Measurements from ENCODE around the gene ZFPL1. TPM values are rescaled to one million over a fixed set of nuclear protein-coding genes. Genes with fewer than 3 reads are reported as not detected.

Gene ZFPL1
- total RNA-seq, 1 donor: 28.9 TPM

DNA sequence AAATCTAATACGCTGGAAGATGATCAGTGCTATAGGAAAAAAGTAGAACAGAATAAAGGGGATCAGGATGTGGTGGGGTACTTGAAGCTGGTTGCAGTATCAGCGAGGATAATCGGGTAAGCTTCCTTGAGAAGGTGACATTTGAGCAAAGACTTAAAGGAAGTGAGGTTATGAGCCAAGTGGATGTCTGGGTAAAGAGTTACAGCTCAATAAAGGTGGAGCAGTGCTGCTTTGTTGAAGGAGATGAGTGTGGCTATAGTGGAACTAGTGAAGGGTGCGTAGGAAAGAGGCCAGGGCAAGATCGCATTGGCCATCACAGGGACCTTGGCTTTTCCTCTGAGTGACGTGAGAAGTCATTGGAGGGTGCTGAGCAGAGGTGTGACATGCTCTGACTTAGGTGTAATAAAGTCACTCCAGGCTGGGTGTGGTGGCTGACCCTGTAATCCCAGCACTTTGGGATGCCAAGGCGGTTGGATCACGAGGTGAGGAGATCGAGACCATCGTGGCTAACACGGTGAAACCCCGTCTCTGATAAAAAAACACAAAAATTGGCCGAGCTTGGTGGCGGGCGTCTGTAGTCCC, 52.6 kb downstream of the ZFPL1 start:
- H3K4me3 ChIP-seq (ENCODE audit: low read depth, low read length): no peak overlapping the region
- TF ChIP-seq, protein P1, sequence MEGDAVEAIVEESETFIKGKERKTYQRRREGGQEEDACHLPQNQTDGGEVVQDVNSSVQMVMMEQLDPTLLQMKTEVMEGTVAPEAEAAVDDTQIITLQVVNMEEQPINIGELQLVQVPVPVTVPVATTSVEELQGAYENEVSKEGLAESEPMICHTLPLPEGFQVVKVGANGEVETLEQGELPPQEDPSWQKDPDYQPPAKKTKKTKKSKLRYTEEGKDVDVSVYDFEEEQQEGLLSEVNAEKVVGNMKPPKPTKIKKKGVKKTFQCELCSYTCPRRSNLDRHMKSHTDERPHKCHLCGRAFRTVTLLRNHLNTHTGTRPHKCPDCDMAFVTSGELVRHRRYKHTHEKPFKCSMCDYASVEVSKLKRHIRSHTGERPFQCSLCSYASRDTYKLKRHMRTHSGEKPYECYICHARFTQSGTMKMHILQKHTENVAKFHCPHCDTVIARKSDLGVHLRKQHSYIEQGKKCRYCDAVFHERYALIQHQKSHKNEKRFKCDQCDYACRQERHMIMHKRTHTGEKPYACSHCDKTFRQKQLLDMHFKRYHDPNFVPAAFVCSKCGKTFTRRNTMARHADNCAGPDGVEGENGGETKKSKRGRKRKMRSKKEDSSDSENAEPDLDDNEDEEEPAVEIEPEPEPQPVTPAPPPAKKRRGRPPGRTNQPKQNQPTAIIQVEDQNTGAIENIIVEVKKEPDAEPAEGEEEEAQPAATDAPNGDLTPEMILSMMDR (IDR thresholded peaks at IDR 0.05; ENCODE audit: insufficient read depth, low read depth, low read length): no peak
- no peak for DNase-seq (ENCODE audit: low read depth)

Small RNAs within 50 kb of the gene (small RNA-seq; reads per million reads assigned to genes)
- not detected for gene SNX15

Other genes starting within 250 kb of the ZFPL1 start
- gene CDC42BPG, start 239.6 kb upstream of the ZFPL1 start, total RNA-seq: under 0.01 TPM in 2 replicates
- 80.2 and 93.7 TPM in 2 replicates for gene EHD1, start 205.6 kb upstream of the ZFPL1 start, total RNA-seq
- gene ATG2A, start 167.0 kb upstream of the ZFPL1 start, total RNA-seq: 12.1 and 13.2 TPM in 2 replicates
- gene PPP2R5B, start 159.5 kb upstream of the ZFPL1 start, total RNA-seq: 11.6 and 14.2 TPM in 2 replicates
- gene GPHA2, start 148.3 kb upstream of the ZFPL1 start, total RNA-seq: not detected in 2 replicates
- not detected in 2 replicates for gene MAJIN, start 112.1 kb upstream of the ZFPL1 start, total RNA-seq
- gene BATF2, start 87.3 kb upstream of the ZFPL1 start, total RNA-seq: 0.86 and 1.3 TPM in 2 replicates
- 44.5 and 73.4 TPM in 2 replicates for gene ARL2, start 70.1 kb upstream of the ZFPL1 start, total RNA-seq
- gene SNX15, start 56.8 kb upstream of the ZFPL1 start, total RNA-seq: 12.5 and 14.5 TPM in 2 replicates
- gene SAC3D1, start 43.0 kb upstream of the ZFPL1 start, total RNA-seq: 10.4 and 13.5 TPM in 2 replicates
- 23.7 and 27.4 TPM in 2 replicates for gene NAALADL1, start 25.7 kb upstream of the ZFPL1 start, total RNA-seq
- gene CDCA5, start 182 bp upstream of the ZFPL1 start, total RNA-seq: 7.4 and 15.5 TPM in 2 replicates
- 104 and 169 TPM in 2 replicates for gene VPS51, start 12.0 kb downstream of the ZFPL1 start, total RNA-seq
- gene TM7SF2, start 27.6 kb downstream of the ZFPL1 start, total RNA-seq: 31.6 and 45.8 TPM in 2 replicates
- 11.2 and 15.1 TPM in 2 replicates for gene ZNHIT2, start 33.5 kb downstream of the ZFPL1 start, total RNA-seq
- 137 and 279 TPM in 2 replicates for gene FAU, start 37.9 kb downstream of the ZFPL1 start, total RNA-seq
- gene MRPL49, start 38.1 kb downstream of the ZFPL1 start, total RNA-seq: 41.2 and 54.4 TPM in 2 replicates
- 13.0 and 13.5 TPM in 2 replicates for gene SYVN1, start 50.3 kb downstream of the ZFPL1 start, total RNA-seq
- not detected in 2 replicates for gene SPDYC, start 86.0 kb downstream of the ZFPL1 start, total RNA-seq
- gene CAPN1, start 97.7 kb downstream of the ZFPL1 start, total RNA-seq: 123 and 133 TPM in 2 replicates
- 7.1 and 12.1 TPM in 2 replicates for gene POLA2, start 177.7 kb downstream of the ZFPL1 start, total RNA-seq
- 21.3 and 32.8 TPM in 2 replicates for gene CDC42EP2, start 230.6 kb downstream of the ZFPL1 start, total RNA-seq
- 47.0 and 60.9 TPM in 2 replicates for gene DPF2, start 249.6 kb downstream of the ZFPL1 start, total RNA-seq